Breast epithelium (tissue), 3 donors: ENCODE results near the gene CABCOCO1.

Source experiments
- POLR2A ChIP-seq: fragments of 450-650 bp; IDR thresholded peaks from one replicate; pipeline ENCODE4 v1.6.1; 2016; ENCODE audit warnings: antibody characterized with exemption, mild to moderate bottlenecking, moderate library complexity
- POLR2AphosphoS5 ChIP-seq, 3 donors: sonication (generic); formaldehyde crosslinking; IDR thresholded peaks; one replicate each; pipeline ENCODE4 v1.6.1; 2017; ENCODE audit warnings: antibody characterized with exemption in 3 of 3
- TF ChIP-seq, protein P1 (sequence below), 3 donors: fragments of 450-650 bp; IDR thresholded peaks; one replicate each; pipeline ENCODE4 v1.5.1; 2016 to 2017; ENCODE audit warnings: antibody characterized with exemption in 3 of 3, mild to moderate bottlenecking in 3 of 3, moderate library complexity in 3 of 3

DNA sequence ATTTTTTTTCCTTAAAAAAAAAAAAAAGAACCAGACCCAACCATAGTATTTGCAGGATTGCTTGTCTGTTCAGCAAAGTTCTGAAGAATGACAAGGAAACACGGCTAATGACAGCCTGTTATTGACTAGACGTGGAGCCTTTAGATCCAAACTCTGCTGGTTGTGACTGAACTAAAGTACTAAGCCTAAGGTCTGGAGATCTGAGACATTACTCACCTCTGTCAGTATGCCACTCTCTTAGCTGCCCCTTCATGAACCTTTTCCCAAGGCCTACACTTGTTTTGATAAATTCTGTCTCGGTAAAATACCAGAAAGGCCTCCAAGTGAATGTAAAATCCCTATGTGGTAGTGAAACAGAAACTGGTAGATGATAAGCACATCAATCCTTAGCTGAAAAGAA lies 101.0 kb downstream of the CABCOCO1 start:
- TF ChIP-seq, protein P1, sequence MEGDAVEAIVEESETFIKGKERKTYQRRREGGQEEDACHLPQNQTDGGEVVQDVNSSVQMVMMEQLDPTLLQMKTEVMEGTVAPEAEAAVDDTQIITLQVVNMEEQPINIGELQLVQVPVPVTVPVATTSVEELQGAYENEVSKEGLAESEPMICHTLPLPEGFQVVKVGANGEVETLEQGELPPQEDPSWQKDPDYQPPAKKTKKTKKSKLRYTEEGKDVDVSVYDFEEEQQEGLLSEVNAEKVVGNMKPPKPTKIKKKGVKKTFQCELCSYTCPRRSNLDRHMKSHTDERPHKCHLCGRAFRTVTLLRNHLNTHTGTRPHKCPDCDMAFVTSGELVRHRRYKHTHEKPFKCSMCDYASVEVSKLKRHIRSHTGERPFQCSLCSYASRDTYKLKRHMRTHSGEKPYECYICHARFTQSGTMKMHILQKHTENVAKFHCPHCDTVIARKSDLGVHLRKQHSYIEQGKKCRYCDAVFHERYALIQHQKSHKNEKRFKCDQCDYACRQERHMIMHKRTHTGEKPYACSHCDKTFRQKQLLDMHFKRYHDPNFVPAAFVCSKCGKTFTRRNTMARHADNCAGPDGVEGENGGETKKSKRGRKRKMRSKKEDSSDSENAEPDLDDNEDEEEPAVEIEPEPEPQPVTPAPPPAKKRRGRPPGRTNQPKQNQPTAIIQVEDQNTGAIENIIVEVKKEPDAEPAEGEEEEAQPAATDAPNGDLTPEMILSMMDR (IDR thresholded peaks at IDR 0.05): no peak
- TF ChIP-seq POLR2A (no peak), POLR2AphosphoS5 (IDR thresholded peaks at IDR 0.05) (no peak)
